Measurements from ENCODE around the gene XYLT2.

XYLT2 gene

DNA sequence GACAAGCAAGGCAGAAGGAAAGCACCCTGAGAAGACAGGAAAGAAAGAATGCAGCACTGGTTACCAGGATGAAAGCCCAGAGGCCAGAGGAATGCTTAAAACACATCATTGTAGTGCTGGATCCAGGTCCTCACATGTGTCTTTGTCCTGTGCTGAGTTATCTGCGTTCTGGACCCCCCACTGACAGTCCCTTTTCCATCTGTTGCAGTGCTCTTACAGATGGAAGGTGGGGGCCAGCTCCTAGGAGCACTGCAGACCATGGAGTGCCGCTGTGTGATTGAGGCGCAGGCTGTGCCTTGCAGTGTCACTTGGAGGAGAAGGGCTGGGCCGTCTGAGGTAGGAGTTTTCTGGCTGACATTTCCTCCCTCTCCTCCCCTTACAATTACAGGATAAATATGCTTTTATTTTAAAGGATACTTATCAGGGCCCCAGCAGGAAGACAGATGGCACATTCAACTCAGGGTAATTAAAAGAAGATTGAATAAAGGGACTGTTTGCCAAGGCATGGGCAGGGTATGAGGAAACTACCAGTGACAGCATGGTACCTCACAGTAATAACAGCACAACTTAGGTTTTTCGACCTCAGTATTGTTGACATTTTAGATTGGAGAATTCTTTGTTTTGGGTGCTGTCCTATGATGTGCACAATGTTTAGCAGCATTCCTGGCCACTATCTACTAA lies 30.1 kb downstream of the XYLT2 start:
- H3K36me3 Mint-ChIP-seq, result peaks cover 11% of the 10 kb centered on the region
- no peak overlapping the region for H3K27ac Mint-ChIP-seq
- H3K4me1 Mint-ChIP-seq (ENCODE audit: low read depth), result peaks cover 23% of the 10 kb centered on the region
- H3K4me3 Mint-ChIP-seq, result no peak overlapping the region
- H3K27me3 Mint-ChIP-seq, result no peaks in the 10 kb centered on the region
- H3K9me3 Mint-ChIP-seq (ENCODE audit: low read depth), result no peaks in the 10 kb centered on the region

GRCh38 chr17:50379351-50380132 lies 33.6 kb downstream of the XYLT2 start:
- H3K27me3 Mint-ChIP-seq, result no peaks in the 10 kb centered on the region
- no peaks in the 10 kb centered on the region for H3K4me1 Mint-ChIP-seq (ENCODE audit: low read depth)
- H3K9me3 Mint-ChIP-seq (ENCODE audit: low read depth), result no peaks in the 10 kb centered on the region
- H3K27ac Mint-ChIP-seq, result no peak overlapping the region
- H3K4me3 Mint-ChIP-seq, result no peak overlapping the region
- peaks cover 5% of the 10 kb centered on the region for H3K36me3 Mint-ChIP-seq

- H3K4me1 Mint-ChIP-seq (ENCODE audit: low read depth), result no peaks in the 10 kb centered on the region
- no peaks in the 10 kb centered on the region for H3K27me3 Mint-ChIP-seq
- peaks cover 5% of the 10 kb centered on the region for H3K36me3 Mint-ChIP-seq
- H3K27ac Mint-ChIP-seq, result no peak overlapping the region
- H3K4me3 Mint-ChIP-seq, result no peak overlapping the region
- no peaks in the 10 kb centered on the region for H3K9me3 Mint-ChIP-seq (ENCODE audit: low read depth)
These were observed 34.7 kb downstream of the XYLT2 start for GRCh38 chr17:50380369-50381259.

- H3K36me3 Mint-ChIP-seq, result peaks cover 5% of the 10 kb centered on the region
- H3K9me3 Mint-ChIP-seq (ENCODE audit: low read depth), result no peaks in the 10 kb centered on the region
- no peaks in the 10 kb centered on the region for H3K4me1 Mint-ChIP-seq (ENCODE audit: low read depth)
- no peak overlapping the region for H3K4me3 Mint-ChIP-seq
- H3K27ac Mint-ChIP-seq, result no peak overlapping the region
- H3K27me3 Mint-ChIP-seq, result no peaks in the 10 kb centered on the region
These were observed 35.4 kb downstream of the XYLT2 start for GRCh38 chr17:50381260-50381815.

DNA sequence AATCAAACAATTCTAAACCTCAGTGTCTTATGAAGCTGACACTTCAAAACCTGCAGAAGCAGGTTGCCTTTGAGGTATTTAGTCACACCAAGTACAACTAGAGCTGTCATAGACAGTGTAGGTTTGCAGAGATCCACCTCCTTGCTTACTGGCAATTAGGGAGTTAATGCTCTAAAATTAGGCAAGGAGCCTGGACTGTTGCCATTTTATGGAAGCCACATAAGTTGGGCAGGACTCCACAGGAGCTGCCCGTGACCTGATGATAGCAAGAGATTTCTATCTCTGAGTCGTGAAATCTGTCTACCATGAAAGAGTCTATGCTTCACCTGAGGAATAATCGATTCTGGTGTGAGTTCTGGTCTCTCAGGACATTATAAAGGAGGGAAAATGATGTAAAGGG lies 36.0 kb downstream of the XYLT2 start:
- Mint-ChIP-seq H3K27me3 (no peaks in the 10 kb centered on the region), H3K4me1 (ENCODE audit: low read depth) (no peaks in the 10 kb centered on the region), H3K9me3 (ENCODE audit: low read depth) (no peaks in the 10 kb centered on the region), H3K27ac (no peak overlapping the region), H3K4me3 (no peak overlapping the region), H3K36me3 (peaks cover 8% of the 10 kb centered on the region)

GRCh38 chr17:50382931-50383330 lies 37.0 kb downstream of the XYLT2 start:
- Mint-ChIP-seq H3K4me3 (no peak overlapping the region), H3K36me3 (peaks cover 11% of the 10 kb centered on the region), H3K9me3 (ENCODE audit: low read depth) (no peaks in the 10 kb centered on the region), H3K27ac (no peak overlapping the region), H3K4me1 (ENCODE audit: low read depth) (no peaks in the 10 kb centered on the region), H3K27me3 (no peaks in the 10 kb centered on the region)

GRCh38 chr17:50386510-50386909 lies 40.6 kb downstream of the XYLT2 start:
- no peaks in the 10 kb centered on the region for H3K4me1 Mint-ChIP-seq (ENCODE audit: low read depth)
- H3K9me3 Mint-ChIP-seq (ENCODE audit: low read depth), result no peaks in the 10 kb centered on the region
- no peaks in the 10 kb centered on the region for H3K27me3 Mint-ChIP-seq
- H3K4me3 Mint-ChIP-seq, result no peak overlapping the region
- H3K36me3 Mint-ChIP-seq, result peaks cover 8% of the 10 kb centered on the region
- H3K27ac Mint-ChIP-seq, result no peak overlapping the region

DNA sequence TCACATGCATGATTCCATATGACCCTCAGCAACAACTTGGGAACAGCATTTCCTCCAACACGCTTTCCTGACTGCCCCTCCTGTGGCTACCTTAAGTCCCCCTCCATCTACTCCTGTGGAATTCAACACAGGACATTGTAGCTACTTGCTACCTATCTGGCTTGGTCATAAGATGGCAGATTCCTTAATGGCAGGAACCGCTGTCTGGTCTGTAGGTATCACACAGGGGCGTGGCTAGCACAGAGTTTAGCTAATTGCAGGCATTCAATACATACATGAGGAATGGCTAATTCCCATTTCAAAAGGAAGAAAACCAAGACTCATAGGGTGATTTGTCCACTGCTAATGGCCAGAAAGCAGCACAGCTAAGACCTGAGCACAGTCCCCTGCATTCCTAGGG lies 42.8 kb downstream of the XYLT2 start:
- no peak overlapping the region for H3K27ac Mint-ChIP-seq

GRCh38 chr17:50389534-50389933 lies 43.6 kb downstream of the XYLT2 start:
- Mint-ChIP-seq H3K27ac (no peak overlapping the region), H3K27me3 (no peaks in the 10 kb centered on the region), H3K9me3 (ENCODE audit: low read depth) (no peaks in the 10 kb centered on the region), H3K36me3 (peaks cover 8% of the 10 kb centered on the region), H3K4me3 (no peak overlapping the region), H3K4me1 (ENCODE audit: low read depth) (peaks cover 10% of the 10 kb centered on the region)

More for the DNA sequence above, 42.8 kb downstream of the XYLT2 start:
- Mint-ChIP-seq H3K4me3 (no peak overlapping the region), H3K36me3 (peaks cover 8% of the 10 kb centered on the region), H3K27me3 (no peaks in the 10 kb centered on the region), H3K9me3 (ENCODE audit: low read depth) (no peaks in the 10 kb centered on the region), H3K4me1 (ENCODE audit: low read depth) (peaks cover 4% of the 10 kb centered on the region)

- Mint-ChIP-seq H3K4me1 (ENCODE audit: low read depth) (peaks cover 29% of the 10 kb centered on the region), H3K27ac (no peak overlapping the region), H3K36me3 (peaks cover 8% of the 10 kb centered on the region), H3K9me3 (ENCODE audit: low read depth) (no peaks in the 10 kb centered on the region), H3K4me3 (no peak overlapping the region), H3K27me3 (no peaks in the 10 kb centered on the region)
These were observed 46.7 kb downstream of the XYLT2 start for GRCh38 chr17:50392621-50393020.

GRCh38 chr17:50393700-50394099 lies 47.8 kb downstream of the XYLT2 start:
- Mint-ChIP-seq H3K9me3 (ENCODE audit: low read depth) (no peaks in the 10 kb centered on the region), H3K4me3 (peak overlapping the region; percentile 0), H3K27ac (no peak overlapping the region)

DNA sequence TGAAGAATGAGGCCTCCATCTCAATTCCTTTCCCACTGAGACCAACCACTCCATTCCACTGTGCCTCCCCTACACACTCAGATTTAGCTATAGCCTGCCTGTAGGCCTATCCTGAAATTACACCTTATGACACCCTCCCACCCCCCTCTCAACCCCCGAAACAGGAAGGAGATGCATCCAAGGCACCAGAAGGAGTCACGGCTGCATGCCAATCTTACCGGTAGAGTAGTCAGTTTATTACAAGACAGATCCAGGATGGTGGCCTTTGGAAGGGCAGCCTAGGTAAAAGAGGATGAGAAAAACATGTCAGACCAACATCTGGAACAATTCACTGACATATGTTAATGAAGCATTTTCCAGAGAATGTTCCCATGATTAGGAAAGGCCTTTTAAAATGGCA lies 48.8 kb downstream of the XYLT2 start:
- Mint-ChIP-seq H3K27ac (no peak overlapping the region), H3K4me1 (ENCODE audit: low read depth) (peaks cover 31% of the 10 kb centered on the region), H3K4me3 (peak overlapping the region; percentile 99)

More at GRCh38 chr17:50393700-50394099, 47.8 kb downstream of the XYLT2 start:
- peaks cover 7% of the 10 kb centered on the region for H3K36me3 Mint-ChIP-seq
- peaks cover 31% of the 10 kb centered on the region for H3K4me1 Mint-ChIP-seq (ENCODE audit: low read depth)
- no peaks in the 10 kb centered on the region for H3K27me3 Mint-ChIP-seq

GRCh38 chr17:50396261-50397110 lies 50.6 kb downstream of the XYLT2 start:
- Mint-ChIP-seq H3K27me3 (no peaks in the 10 kb centered on the region), H3K36me3 (peaks cover 6% of the 10 kb centered on the region), H3K9me3 (ENCODE audit: low read depth) (no peaks in the 10 kb centered on the region), H3K4me1 (ENCODE audit: low read depth) (peaks cover 31% of the 10 kb centered on the region), H3K4me3 (peak overlapping the region; percentile 99), H3K27ac (peak overlapping the region; percentile 95)

More for the DNA sequence above, 48.8 kb downstream of the XYLT2 start:
- peaks cover 6% of the 10 kb centered on the region for H3K36me3 Mint-ChIP-seq
- no peaks in the 10 kb centered on the region for H3K9me3 Mint-ChIP-seq (ENCODE audit: low read depth)
- H3K27me3 Mint-ChIP-seq, result no peaks in the 10 kb centered on the region
